Small intestine (tissue), 7 donors: Measurements from ENCODE around the gene KMT2B. TPM values are rescaled to one million over a fixed set of nuclear protein-coding genes. Genes with fewer than 3 reads are reported as not detected.

ENCODE experiments used
- DNase-seq, 2 donors: peaks; one replicate each; pipeline versions ENCODE4 v3.0.0 to v3.0.0-alpha.2; 2013
- FAIRE-seq: peaks from 2 replicates; lab custom pipeline; 2012; peaks lifted over from hg19 to GRCh38; lab: Jason Lieb, UNC
- H3K27ac ChIP-seq, 3 donors: one replicate each; pipeline ENCODE4 v1.5.1; 2013; ENCODE audit warnings: low read length in 2 of 3, mild to moderate bottlenecking in 2 of 3, control low read depth in 1 of 3, inconsistent platforms in 1 of 3, low read depth in 1 of 3, moderate library complexity in 1 of 3
- H3K27me3 ChIP-seq, 3 donors: one replicate each; pipeline ENCODE4 v1.6.1; 2013; ENCODE audit warnings: low read length in 3 of 3, inconsistent platforms in 1 of 3; ENCODE audit not compliant: control insufficient read depth in 3 of 3, insufficient read depth in 3 of 3
- H3K36me3 ChIP-seq, 3 donors: one replicate each; pipeline ENCODE4 v1.6.1; 2013; ENCODE audit warnings: low read length in 3 of 3, inconsistent platforms in 1 of 3, low read depth in 1 of 3, mild to moderate bottlenecking in 1 of 3, moderate library complexity in 1 of 3; ENCODE audit not compliant: control insufficient read depth in 3 of 3, insufficient read depth in 2 of 3
- H3K4me1 ChIP-seq, 3 donors: one replicate each; pipeline ENCODE4 v1.6.1; 2013; ENCODE audit warnings: low read length in 2 of 3, inconsistent platforms in 1 of 3, low read depth in 1 of 3, mild to moderate bottlenecking in 1 of 3, moderate library complexity in 1 of 3; ENCODE audit not compliant: control insufficient read depth in 3 of 3, insufficient read depth in 2 of 3
- H3K4me3 ChIP-seq, 3 donors: one replicate each; pipeline ENCODE4 v1.5.1; 2013; ENCODE audit warnings: low read length in 3 of 3, control low read depth in 1 of 3, inconsistent platforms in 1 of 3, low read depth in 1 of 3, mild to moderate bottlenecking in 1 of 3, moderate library complexity in 1 of 3
- H3K9me3 ChIP-seq, 2 donors: one replicate each; pipeline ENCODE4 v1.6.1; 2013; ENCODE audit warnings: low read depth in 1 of 2, low read length in 1 of 2; ENCODE audit not compliant: control insufficient read depth in 2 of 2, insufficient read depth in 1 of 2
- WGBS, 3 donors: extraction: QIAGEN DNeasy Blood & Tissue Kit; methylation state at CpG; one replicate each; pipeline ENCODE4 v1.1.7; 2013; 5-methylcytosine and 5-hydroxymethylcytosine counted together
- polyA plus RNA-seq, 4 donors: library from polyadenylated mRNA; stranded (reverse) in 3 of 4; unstranded in 1 of 4; fragments of 200-250 nt in 3 of 4; fragments of 120-200 nt in 1 of 4; gene quantifications; one replicate each; pipeline versions ENCODE4 v1.2.1 to v1.2.3, GENCODE V29; 2013
- donor health status: healthy with polysubstance abuse.
- donor health status: control.
- donor health status: control.
- donor health status: Bipolar disorder and iron deficiency.
- donor health status: healthy.

Gene KMT2B
- polyA plus RNA-seq, 4 donors: 21.6 to 47.9 (median 26.3) TPM

- 57 to 60% (median 60%) methylated on average over 12 to 13 of the region's 13 CpGs for WGBS, 3 donors
- DNase-seq (no peak), FAIRE-seq (no peak)
- Histone ChIP-seq H3K4me1 (peaks cover 0 to 12% (median 0%) of the 10 kb centered on the region in 3 donors), H3K27ac (no peak overlapping the region), H3K9me3 (no peaks in the 10 kb centered on the region), H3K27me3 (no peaks in the 10 kb centered on the region), H3K36me3 (peaks cover 0 to 29% (median 4%) of the 10 kb centered on the region in 3 donors), H3K4me3 (peak overlapping the region in 2 of 3 donors; percentile 59 to 76)
Observed at GRCh38 chr19:35776102-35776788, 58.4 kb downstream of the KMT2B start.

GRCh38 chr19:35777086-35777841 lies 59.5 kb downstream of the KMT2B start:
- Histone ChIP-seq H3K4me3 (no peak overlapping the region), H3K27ac (no peak overlapping the region), H3K4me1 (peaks cover 0 to 12% (median 0%) of the 10 kb centered on the region in 3 donors), H3K27me3 (no peaks in the 10 kb centered on the region), H3K9me3 (no peaks in the 10 kb centered on the region), H3K36me3 (peaks cover 0 to 40% (median 4%) of the 10 kb centered on the region in 3 donors)
- no peak for FAIRE-seq
- WGBS, 3 donors: 71 to 86% (median 85%) methylated on average over 19 of the region's 19 CpGs
- no peak for DNase-seq

GRCh38 chr19:35777961-35778360 lies 60.2 kb downstream of the KMT2B start:
- H3K27me3 ChIP-seq: no peaks in the 10 kb centered on the region
- no peak overlapping the region for H3K27ac ChIP-seq
- WGBS, 3 donors: 80 to 94% (median 81%) methylated on average over 7 of the region's 7 CpGs
- H3K36me3 ChIP-seq: peaks cover 0 to 47% (median 4%) of the 10 kb centered on the region in 3 donors
- H3K9me3 ChIP-seq: no peaks in the 10 kb centered on the region
- DNase-seq (no peak), FAIRE-seq (no peak)
- no peak overlapping the region for H3K4me3 ChIP-seq
- H3K4me1 ChIP-seq: peaks cover 0 to 12% (median 0%) of the 10 kb centered on the region in 3 donors

- Histone ChIP-seq H3K9me3 (no peaks in the 10 kb centered on the region), H3K4me3 (no peak overlapping the region), H3K27me3 (no peaks in the 10 kb centered on the region), H3K4me1 (peaks cover 0 to 12% (median 0%) of the 10 kb centered on the region in 3 donors), H3K27ac (no peak overlapping the region), H3K36me3 (peaks cover 0 to 51% (median 4%) of the 10 kb centered on the region in 3 donors)
- WGBS, 3 donors: 59 to 82% (median 71%) methylated on average over 8 of the region's 8 CpGs
- DNase-seq (no peak), FAIRE-seq (no peak)
Observed at GRCh38 chr19:35779033-35779432, 61.2 kb downstream of the KMT2B start.

- no peaks in the 10 kb centered on the region for H3K9me3 ChIP-seq
- no peak overlapping the region for H3K27ac ChIP-seq
- no peak for FAIRE-seq
- DNase-seq: no peak
- peaks cover 0 to 9% (median 0%) of the 10 kb centered on the region in 3 donors for H3K4me1 ChIP-seq
- no peak overlapping the region for H3K4me3 ChIP-seq
- H3K36me3 ChIP-seq: peaks cover 0 to 53% (median 4%) of the 10 kb centered on the region in 3 donors
- H3K27me3 ChIP-seq: no peaks in the 10 kb centered on the region
- 94 to 95% (median 94%) methylated on average over 16 of the region's 16 CpGs for WGBS, 3 donors
Observed at GRCh38 chr19:35780058-35780457, 62.3 kb downstream of the KMT2B start.

GRCh38 chr19:35780717-35781116 lies 62.9 kb downstream of the KMT2B start:
- H3K4me3 ChIP-seq: no peak overlapping the region
- FAIRE-seq (no peak), DNase-seq (no peak)
- no peak overlapping the region for H3K27ac ChIP-seq
- no peaks in the 10 kb centered on the region for H3K27me3 ChIP-seq
- H3K36me3 ChIP-seq: peaks cover 0 to 56% (median 4%) of the 10 kb centered on the region in 3 donors
- 92 to 95% (median 95%) methylated on average over 17 to 20 of the region's 20 CpGs for WGBS, 3 donors
- peaks cover 0 to 11% (median 0%) of the 10 kb centered on the region in 3 donors for H3K4me1 ChIP-seq
- no peaks in the 10 kb centered on the region for H3K9me3 ChIP-seq

- DNase-seq (no peak), FAIRE-seq (no peak)
- H3K27me3 ChIP-seq: no peaks in the 10 kb centered on the region
- peaks cover 0 to 56% (median 4%) of the 10 kb centered on the region in 3 donors for H3K36me3 ChIP-seq
- peaks cover 0 to 13% (median 0%) of the 10 kb centered on the region in 3 donors for H3K4me1 ChIP-seq
- no peak overlapping the region for H3K27ac ChIP-seq
- 82 to 94% (median 91%) methylated on average over 8 to 9 of the region's 9 CpGs for WGBS, 3 donors
- no peaks in the 10 kb centered on the region for H3K9me3 ChIP-seq
- no peak overlapping the region for H3K4me3 ChIP-seq
Observed at GRCh38 chr19:35781650-35782049, 63.8 kb downstream of the KMT2B start.

- H3K4me1 ChIP-seq: peaks cover 0 to 14% (median 0%) of the 10 kb centered on the region in 3 donors
- H3K9me3 ChIP-seq: no peaks in the 10 kb centered on the region
- no peak for DNase-seq
- H3K27me3 ChIP-seq: no peaks in the 10 kb centered on the region
- 95 to 97% (median 96%) methylated on average over 12 of the region's 12 CpGs for WGBS, 3 donors
- no peak overlapping the region for H3K4me3 ChIP-seq
- H3K27ac ChIP-seq: no peak overlapping the region
- H3K36me3 ChIP-seq: peaks cover 0 to 55% (median 6%) of the 10 kb centered on the region in 3 donors
- FAIRE-seq: no peak
Observed at GRCh38 chr19:35782589-35782988, 64.8 kb downstream of the KMT2B start.
